ENCODE data around the gene ENTPD5. TPM values are rescaled to one million over a fixed set of nuclear protein-coding genes. Genes with fewer than 3 reads are reported as not detected.

The ENTPD5 gene
- total and polyA plus RNA-seq, 2 donors (not counting 3 experiments of a cell fraction or from before 2014, with no cell fraction given), result 8.4 to 13.0 TPM

GRCh38 chr14:73961192-73961591, 57.9 kb downstream of the ENTPD5 start:
- no peak for DNase-seq (ENCODE audit: low read depth, low spot score)
- Histone ChIP-seq H3K9me3 (replicated peaks; ENCODE audit: control insufficient read depth, insufficient read depth, low read length) (no peaks in the 10 kb centered on the region), H3K4me2 (ENCODE audit: insufficient read depth, low read length) (no peak overlapping the region), H3K36me3 (ENCODE audit: control insufficient read depth in 2 of 2, extremely low read depth in 1 of 2, insufficient read depth in 2 of 2, low read length in 2 of 2) (peaks cover 10 to 28% of the 10 kb centered on the region in 2 experiments), H3K79me2 (ENCODE audit: control insufficient read depth, insufficient read depth, low read length) (no peaks in the 10 kb centered on the region), H3K27me3 (ENCODE audit: control insufficient read depth in 2 of 2, insufficient read depth in 2 of 2, low read length in 2 of 2) (no peaks in the 10 kb centered on the region), H3K9me1 (replicated peaks; ENCODE audit: control insufficient read depth, extremely low read depth, insufficient read depth, low read length) (no peaks in the 10 kb centered on the region), H3K27ac (ENCODE audit: insufficient read depth, low read depth, low read length) (no peak overlapping the region), H3K9ac (replicated peaks; ENCODE audit: extremely low read depth, insufficient read depth, low read length) (no peak overlapping the region), H3K4me3 (replicated peaks in 1 of 3; ENCODE audit: insufficient read depth in 1 of 3, low read depth in 1 of 3, low read length in 3 of 3) (no peak overlapping the region), H2AFZ (ENCODE audit: low read depth, low read length) (no peak overlapping the region), H4K20me1 (replicated peaks; ENCODE audit: control insufficient read depth, extremely low read depth, insufficient read depth, low read length) (no peaks in the 10 kb centered on the region), H3K4me1 (ENCODE audit: control insufficient read depth, extremely low read depth, insufficient read depth, low read length) (no peaks in the 10 kb centered on the region)
- intact Hi-C loops (cut with micrococcal nuclease) (no loop called here), dilution Hi-C loops (cut with MboI; ENCODE audit: extremely low pct_ligation_motif_present, low sequenced_read_pairs) (no loop called here)
- BruUV-seq (replicated peaks), result no TSS peak
- no peak for FAIRE-seq
- CTCF ChIA-PET, result interaction anchor here (0.8 kb wide), 1 partner anchor 17 kb away, joined by 3 read pairs; no protein-coding TSS in a partner anchor
- no peak for TF ChIP-seq CTCF (IDR thresholded peaks at IDR 0.05; ENCODE audit: extremely low read depth in 1 of 2, insufficient read depth in 1 of 2, low read depth in 1 of 2, low read length in 2 of 2)
- TF ChIP-seq POLR2A (IDR thresholded peaks at IDR 0.05; ENCODE audit: low read depth, low read length), result no peak
- TF ChIP-seq JUN (IDR thresholded peaks at IDR 0.05; ENCODE audit: borderline replicate concordance, insufficient read depth, insufficient read length, low read depth), result no peak
- TF ChIP-seq FOS (IDR thresholded peaks at IDR 0.05; ENCODE audit: borderline replicate concordance, insufficient read depth, low read length), result no peak
- POLR2A ChIA-PET, result no interaction called here

- intact Hi-C loops (cut with micrococcal nuclease), result no loop called here
- ChIA-PET CTCF (interaction anchor here (1.2 kb wide), 1 partner anchor 16 kb away, joined by 4 read pairs; no protein-coding TSS in a partner anchor), POLR2A (interaction anchor here (0.6 kb wide), 1 partner anchor 49 kb away, joined by 3 read pairs; no protein-coding TSS in a partner anchor)
- H4K20me1 ChIP-seq (replicated peaks; ENCODE audit: control insufficient read depth, extremely low read depth, insufficient read depth, low read length), result no peaks in the 10 kb centered on the region
- no peaks in the 10 kb centered on the region for H3K9me1 ChIP-seq (replicated peaks; ENCODE audit: control insufficient read depth, extremely low read depth, insufficient read depth, low read length)
- no peaks in the 10 kb centered on the region for H3K27me3 ChIP-seq (ENCODE audit: control insufficient read depth in 2 of 2, insufficient read depth in 2 of 2, low read length in 2 of 2)
- no peak overlapping the region for H3K27ac ChIP-seq (ENCODE audit: insufficient read depth, low read depth, low read length)
- H3K79me2 ChIP-seq (ENCODE audit: control insufficient read depth, insufficient read depth, low read length), result no peaks in the 10 kb centered on the region
- BruUV-seq (replicated peaks), result no TSS peak
- dilution Hi-C loops (cut with MboI; ENCODE audit: extremely low pct_ligation_motif_present, low sequenced_read_pairs), result no loop called here
- no peaks in the 10 kb centered on the region for H3K9me3 ChIP-seq (replicated peaks; ENCODE audit: control insufficient read depth, insufficient read depth, low read length)
- no peak overlapping the region for H2AFZ ChIP-seq (ENCODE audit: low read depth, low read length)
- no peak overlapping the region for H3K4me2 ChIP-seq (ENCODE audit: insufficient read depth, low read length)
- TF ChIP-seq MYC (IDR thresholded peaks at IDR 0.05; ENCODE audit: low read depth, low read length), result no peak
- H3K4me3 ChIP-seq (replicated peaks in 1 of 3; ENCODE audit: insufficient read depth in 1 of 3, low read depth in 1 of 3, low read length in 3 of 3), result no peak overlapping the region
- peaks cover 12 to 38% of the 10 kb centered on the region in 2 experiments for H3K36me3 ChIP-seq (ENCODE audit: control insufficient read depth in 2 of 2, extremely low read depth in 1 of 2, insufficient read depth in 2 of 2, low read length in 2 of 2)
- FAIRE-seq (no peak), DNase-seq (ENCODE audit: low read depth, low spot score) (no peak)
- H3K4me1 ChIP-seq (ENCODE audit: control insufficient read depth, extremely low read depth, insufficient read depth, low read length), result no peaks in the 10 kb centered on the region
- H3K9ac ChIP-seq (replicated peaks; ENCODE audit: extremely low read depth, insufficient read depth, low read length), result no peak overlapping the region
Measured at GRCh38 chr14:73958591-73958990, 60.5 kb downstream of the ENTPD5 start.
